ENCODE data around the gene PLAAT4.

PLAAT4 gene

DNA sequence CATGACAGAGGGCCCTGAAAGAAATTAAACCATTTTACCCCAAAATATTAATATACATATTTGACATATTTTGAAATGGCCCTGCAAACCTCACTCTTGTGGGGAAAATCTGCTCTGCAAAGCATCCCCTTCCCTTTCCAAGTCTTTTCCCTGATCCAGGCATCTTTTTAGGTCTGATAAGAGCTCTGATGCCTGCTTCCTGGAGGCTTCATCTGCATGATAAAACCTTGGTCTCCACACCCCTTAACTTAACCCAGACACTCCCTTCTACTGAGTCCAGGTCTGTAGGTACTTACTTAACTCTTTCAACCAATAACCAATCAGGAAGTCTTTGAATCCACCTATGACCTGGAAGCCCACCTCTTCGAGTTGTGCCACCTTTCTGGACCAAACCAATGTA is 32.6 kb upstream of the PLAAT4 start:
- DNase-seq (ENCODE audit: extremely low read depth, low read depth), result no peak
- TF ChIP-seq CTCF (IDR thresholded peaks at IDR 0.05; ENCODE audit: low read depth, low read length), result no peak

DNA sequence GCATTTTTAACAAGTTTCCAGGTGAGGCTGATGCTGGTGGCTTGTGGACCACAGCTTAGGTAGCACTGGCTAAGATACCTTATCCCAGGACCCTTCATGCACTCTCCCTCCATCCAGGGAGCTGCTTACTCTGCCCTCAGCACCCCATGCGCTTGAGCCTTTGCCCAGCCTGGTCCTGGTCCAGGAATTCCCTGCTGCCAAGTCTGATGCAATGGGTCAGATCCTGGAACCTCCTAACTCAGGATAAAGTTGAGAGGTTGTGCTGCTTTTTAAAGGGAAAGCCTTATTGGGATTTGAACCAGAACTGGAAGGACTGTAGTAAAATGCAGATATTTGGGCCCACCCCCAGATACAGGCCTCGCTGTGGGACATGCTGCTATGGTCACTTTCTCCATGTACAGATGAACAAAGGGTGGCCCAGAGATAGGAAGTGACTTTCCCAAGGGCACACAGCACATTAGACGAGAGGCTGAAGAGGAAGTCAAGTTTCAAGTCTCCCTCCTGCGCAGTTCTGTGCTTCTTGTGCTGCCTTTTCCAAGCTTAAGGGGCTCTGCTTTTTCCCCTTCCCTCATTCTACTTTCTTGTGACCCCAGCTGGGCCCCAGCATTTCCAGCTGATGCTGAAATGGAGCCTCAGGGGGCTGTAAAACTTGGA is 31.5 kb upstream of the PLAAT4 start:
- no peak for TF ChIP-seq CTCF (IDR thresholded peaks at IDR 0.05; ENCODE audit: low read depth, low read length)
- no peak for DNase-seq (ENCODE audit: extremely low read depth, low read depth)

DNA sequence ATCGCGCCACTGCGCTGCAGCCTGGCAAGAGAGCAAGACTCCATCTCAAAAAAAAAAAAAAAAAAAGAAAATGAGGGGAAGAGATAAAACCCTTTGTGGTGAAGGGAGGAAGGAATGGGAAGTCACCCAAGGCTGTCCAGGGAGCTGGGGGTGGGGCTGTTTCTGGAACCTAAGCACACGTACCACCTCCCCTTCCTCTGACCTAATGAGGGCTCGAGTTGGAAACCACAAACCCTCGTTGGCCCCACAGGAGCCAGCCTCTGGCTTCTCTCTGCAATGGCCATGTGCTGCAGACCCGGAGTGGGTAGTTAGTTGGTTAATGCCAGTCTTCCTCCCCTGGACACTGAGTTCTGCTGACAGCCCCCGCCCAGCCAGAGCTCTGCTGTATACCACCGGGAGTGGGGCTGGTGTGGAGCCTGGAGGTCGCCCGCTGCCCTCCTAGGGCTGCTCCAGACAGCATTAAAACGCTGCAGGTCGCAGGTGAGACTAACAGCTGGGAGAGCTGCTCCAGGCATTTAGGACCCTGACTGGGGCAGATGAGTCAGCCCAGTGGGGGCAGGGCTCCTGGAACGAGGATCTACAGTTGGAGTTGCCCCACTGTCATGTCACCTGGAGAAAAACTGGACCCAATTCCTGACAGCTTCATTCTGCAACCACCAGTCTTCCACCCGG is 30.6 kb upstream of the PLAAT4 start, which contains the start of gene LGALS12:
LGALS12 (plus strand) TSS at position 228 of the 672 bp plus-strand sequence; CDS start at position 603, 375 bp downstream.
- DNase-seq (ENCODE audit: extremely low read depth, low read depth), result no peak

DNA sequence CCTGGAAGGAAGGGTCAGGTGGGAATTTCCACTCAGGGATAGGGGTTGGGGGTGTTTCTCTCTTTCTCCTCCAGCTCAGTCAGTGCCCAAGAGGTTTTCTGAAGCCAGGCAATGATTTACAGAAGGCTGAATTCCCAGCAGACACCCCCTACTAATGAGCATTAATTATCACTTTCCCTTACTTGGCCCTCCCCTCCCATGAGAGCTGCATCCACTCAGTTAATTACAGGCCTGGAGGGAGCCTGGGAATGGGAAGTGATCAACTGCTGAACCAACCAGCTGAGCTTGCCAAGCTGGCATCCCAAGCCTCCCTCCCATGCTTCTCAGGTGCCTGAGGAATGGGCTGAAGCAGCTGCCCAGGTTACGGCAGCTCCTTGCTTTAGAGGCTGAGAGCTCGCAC is 29.7 kb upstream of the PLAAT4 start:
- no peak for TF ChIP-seq CTCF (IDR thresholded peaks at IDR 0.05; ENCODE audit: low read depth, low read length)
- DNase-seq (ENCODE audit: extremely low read depth, low read depth), result no peak

More for the DNA sequence above, 30.6 kb upstream of the PLAAT4 start, which contains the start of gene LGALS12:
- no peak for TF ChIP-seq CTCF (IDR thresholded peaks at IDR 0.05; ENCODE audit: low read depth, low read length)

DNA sequence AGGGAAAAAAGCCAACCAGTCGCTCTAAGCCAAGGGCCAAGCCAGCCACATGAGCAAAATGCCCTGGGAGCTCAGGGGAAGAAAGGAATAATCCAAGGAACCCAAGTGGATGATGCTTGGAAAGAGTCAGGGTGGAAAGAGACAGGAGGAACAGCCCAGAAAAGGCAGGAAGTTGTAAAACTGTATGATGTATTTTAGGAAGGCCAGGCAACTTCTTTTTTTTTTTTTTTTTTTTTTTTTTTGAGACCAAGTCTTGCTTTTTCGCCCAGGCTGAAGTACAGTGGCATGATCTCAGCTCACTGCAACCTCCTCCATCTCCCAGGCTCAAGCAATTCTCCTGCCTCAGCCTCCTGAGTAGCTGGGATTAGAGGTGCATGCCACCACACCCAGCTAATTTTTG is 29.1 kb upstream of the PLAAT4 start:
- DNase-seq (ENCODE audit: extremely low read depth, low read depth), result no peak
- TF ChIP-seq CTCF (IDR thresholded peaks at IDR 0.05; ENCODE audit: low read depth, low read length), result no peak

GRCh38 chr11:63508009-63508408 is 28.6 kb upstream of the PLAAT4 start:
- DNase-seq (ENCODE audit: extremely low read depth, low read depth), result no peak
- peak; percentile 27 for TF ChIP-seq CTCF (IDR thresholded peaks at IDR 0.05; ENCODE audit: low read depth, low read length)

GRCh38 chr11:63508745-63509144 is 27.9 kb upstream of the PLAAT4 start:
- DNase-seq (ENCODE audit: extremely low read depth, low read depth), result no peak
- TF ChIP-seq CTCF (IDR thresholded peaks at IDR 0.05; ENCODE audit: low read depth, low read length), result no peak
